H54 (cell line): ENCODE results near the gene SLC4A4.

Experiments
- DNase-seq: peaks from one replicate; pipeline ENCODE4 v3.0.0; 2011; ENCODE audit warnings: low spot score, mixed read lengths; ENCODE audit not compliant: insufficient read length
- FAIRE-seq: peaks from 3 replicates; lab custom pipeline; 2011; peaks lifted over from hg19 to GRCh38; lab: Jason Lieb, UNC
- POLR2A ChIP-seq: IDR thresholded peaks from 2 replicates; pipeline ENCODE4 v1.6.1; 2011; ENCODE audit warnings: low read depth, mild to moderate bottlenecking, low read length

Gene SLC4A4

DNA sequence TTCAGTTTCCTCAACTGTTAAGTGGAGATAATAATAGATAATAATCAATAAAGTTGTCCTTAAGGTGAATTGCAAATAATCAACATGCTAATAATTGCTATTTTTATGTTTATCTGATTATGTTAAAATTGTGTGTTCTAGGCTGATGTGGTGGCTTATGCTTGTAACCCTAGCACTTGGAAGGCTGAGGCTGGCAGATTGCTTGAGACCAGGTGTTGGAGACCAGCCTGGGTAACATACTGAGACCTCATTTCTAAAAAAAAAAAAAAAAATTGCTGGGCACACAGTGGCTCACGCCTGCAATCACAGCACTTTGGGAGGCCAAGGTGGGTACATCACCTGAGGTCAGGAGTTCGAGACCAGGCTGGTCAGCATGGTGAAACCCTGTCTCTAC lies 269.9 kb downstream of the SLC4A4 start:
- no peak for FAIRE-seq
- no peak for TF ChIP-seq POLR2A

DNA sequence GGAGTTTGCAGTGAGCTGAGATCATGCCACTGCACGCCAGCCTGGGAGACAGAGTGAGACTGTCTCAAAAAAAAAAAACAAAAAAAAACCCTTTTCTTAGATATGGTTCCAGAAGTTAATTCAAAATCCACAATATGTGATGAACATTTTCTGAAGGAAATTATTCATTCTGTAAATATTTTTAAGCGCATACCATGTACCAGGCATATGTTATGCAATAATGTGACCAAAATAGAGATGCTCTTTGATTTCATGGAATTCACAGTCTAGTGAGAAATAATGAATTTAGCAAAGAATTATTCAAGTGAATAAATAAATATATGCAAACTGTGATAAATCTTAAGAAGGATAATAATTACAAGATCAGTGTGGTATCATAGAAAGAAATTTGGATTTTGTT lies 270.3 kb downstream of the SLC4A4 start:
- DNase-seq (no peak), FAIRE-seq (no peak)
- no peak for TF ChIP-seq POLR2A

More for the DNA sequence above, 269.9 kb downstream of the SLC4A4 start:
- DNase-seq, result no peak

DNA sequence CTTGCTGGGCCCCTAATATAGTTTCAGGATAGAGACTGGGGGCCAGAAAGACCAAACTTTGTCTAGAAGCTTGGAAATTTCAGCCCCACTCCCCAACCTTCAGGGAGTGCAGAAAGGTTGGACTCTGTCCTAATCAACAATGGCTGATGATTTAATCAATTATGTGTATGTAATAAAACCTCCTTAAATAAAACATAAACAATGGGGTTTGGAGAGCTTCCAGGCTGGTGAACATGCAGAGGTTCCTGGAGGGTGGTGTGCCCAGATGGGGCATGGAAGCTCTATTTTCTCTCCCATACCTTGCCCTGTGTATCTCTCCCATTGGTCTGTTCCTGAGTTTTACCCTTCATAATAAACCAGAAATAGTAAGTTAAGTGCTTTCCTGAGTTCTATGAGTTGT lies 270.8 kb downstream of the SLC4A4 start:
- FAIRE-seq (no peak), DNase-seq (no peak)
- no peak for TF ChIP-seq POLR2A

DNA sequence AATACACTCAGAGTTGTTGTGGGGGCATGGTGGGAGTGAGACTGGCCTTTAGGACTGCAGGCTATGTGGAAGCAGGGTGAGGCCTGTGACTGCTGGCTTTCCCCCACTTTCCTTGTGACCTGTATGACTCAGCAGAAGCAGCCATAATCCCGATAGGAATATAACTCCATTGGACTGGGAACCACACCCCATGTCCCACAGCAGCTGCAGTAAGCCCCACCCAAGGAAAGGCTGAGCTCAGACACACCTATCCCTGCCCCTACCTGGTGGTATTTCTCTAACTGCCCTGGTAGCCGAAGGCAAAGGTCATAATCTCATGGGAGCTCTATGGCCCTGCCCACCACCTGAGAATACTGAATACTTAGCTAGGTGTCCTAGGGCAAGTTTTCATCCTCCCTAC lies 275.8 kb downstream of the SLC4A4 start:
- FAIRE-seq (no peak), DNase-seq (no peak)
- no peak for TF ChIP-seq POLR2A

DNA sequence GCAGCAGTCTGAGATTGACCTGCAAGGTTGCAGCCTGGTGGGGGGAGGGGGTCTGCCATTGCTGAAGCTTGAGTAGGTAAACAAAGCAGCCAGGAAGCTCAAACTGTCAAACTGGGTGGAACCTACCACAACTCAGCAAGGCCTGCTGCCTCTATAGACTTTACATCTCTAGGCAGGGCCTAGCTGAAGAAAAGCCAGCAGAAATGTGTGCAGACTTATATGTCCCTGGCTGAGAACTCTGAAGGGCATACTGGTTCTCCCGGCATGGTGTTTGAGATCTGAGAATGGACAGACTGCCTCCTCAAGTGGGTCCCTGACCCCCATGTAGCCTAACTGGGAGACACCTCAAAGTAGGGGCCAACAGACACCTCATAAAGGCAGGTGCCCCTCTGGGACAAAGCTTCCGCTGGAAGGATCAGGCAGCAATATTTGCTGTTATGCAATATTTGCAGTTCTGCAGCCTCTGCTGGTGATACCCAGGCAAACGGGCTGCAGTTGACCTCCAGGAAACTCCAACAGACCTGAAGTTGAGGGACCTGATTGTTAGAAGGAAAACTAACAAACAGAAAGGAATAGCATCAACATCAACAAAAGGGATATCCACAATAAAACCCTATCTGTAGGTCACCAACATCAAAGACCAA lies 277.5 kb downstream of the SLC4A4 start:
- FAIRE-seq (no peak), DNase-seq (no peak)
- TF ChIP-seq POLR2A, result no peak
